Heart right ventricle (tissue), 16 donors: ENCODE results near the gene MMUT. TPM values are rescaled to one million over a fixed set of nuclear protein-coding genes. Genes with fewer than 3 reads are reported as not detected.

ENCODE experiments used
- ATAC-seq, 8 donors: fragments of 200-7000 bp; cut with Tn5 transposase; one replicate each; pipeline ENCODE4 v1.9.1; 2020; ENCODE audit warnings: mild to moderate bottlenecking in 8 of 8, moderate library complexity in 8 of 8, moderate number of reproducible peaks in 1 of 8
- DNase-seq, 2 donors: peaks; one replicate each; pipeline ENCODE4 v3.0.0-alpha.2; 2020
- H3K27ac ChIP-seq, 10 donors: fragments of 200-600 bp; sonication (generic) in 2 of 10; one replicate each; pipeline versions ENCODE4 v1.5.0 to v1.8.0; 2020 to 2022; ENCODE audit warnings: mild to moderate bottlenecking in 3 of 10
- H3K27me3 ChIP-seq, 7 donors: fragments of 200-600 bp; one replicate each; pipeline ENCODE4 v1.8.0; 2021 to 2022; ENCODE audit warnings: mild to moderate bottlenecking in 2 of 7
- H3K36me3 ChIP-seq, 9 donors: fragments of 200-600 bp; sonication (generic) in 1 of 9; one replicate each; pipeline versions ENCODE4 v1.5.0 to v1.8.0; 2020 to 2022; ENCODE audit warnings: mild to moderate bottlenecking in 2 of 9
- H3K4me1 ChIP-seq, 9 donors: fragments of 200-600 bp; sonication (generic) in 1 of 9; one replicate each; pipeline versions ENCODE4 v1.5.0 to v1.8.0; 2020 to 2022; ENCODE audit warnings: mild to moderate bottlenecking in 4 of 9
- H3K4me3 ChIP-seq, 10 donors: fragments of 200-600 bp; sonication (generic) in 2 of 10; one replicate each; pipeline versions ENCODE4 v1.5.0 to v1.8.0; 2020 to 2022; ENCODE audit warnings: mild to moderate bottlenecking in 7 of 10, moderate library complexity in 2 of 10
- H3K9me3 ChIP-seq, 11 donors: fragments of 200-600 bp in 10 of 11; sonication (generic) in 2 of 11; one replicate each; pipeline versions ENCODE4 v1.5.0 to v1.8.0; 2013 to 2022; ENCODE audit warnings: mild to moderate bottlenecking in 2 of 11, control low read depth in 1 of 11, moderate library complexity in 1 of 11
- CTCF ChIP-seq, 9 donors: fragments of 200-600 bp; sonication (generic) in 2 of 9; IDR thresholded peaks; one replicate each; pipeline versions ENCODE4 v1.5.0 to v1.8.0; 2021 to 2022; ENCODE audit warnings: antibody characterized with exemption in 9 of 9, mild to moderate bottlenecking in 5 of 9, moderate library complexity in 1 of 9
- WGBS, 2 donors: extraction: QIAGEN DNeasy Blood & Tissue Kit; methylation state at CpG; one replicate each; pipeline ENCODE4 v1.1.7; 2013; ENCODE audit warnings: inconsistent platforms in 1 of 2; 5-methylcytosine and 5-hydroxymethylcytosine counted together
- intact Hi-C, 10 donors: fragments of 100-400 bp; cut with DNase I; formaldehyde crosslinking; loops; one replicate each; pipeline versions ENCODE4 v1.11.1 to v1.14.2; 2022
- polyA plus RNA-seq, 2 donors: library from polyadenylated mRNA; stranded (reverse); fragments of 200-250 nt; gene quantifications; one replicate each; pipeline ENCODE4 v1.2.3, GENCODE V29; 2013
- total RNA-seq, 10 donors: library from RNA; stranded (reverse); fragmentation: NEBNext Ultra II Directional in 3 of 10; extraction: Animal tissue kit (Norgen Biotek cat#: 25700) in 3 of 10; gene quantifications; one replicate each; pipeline versions ENCODE4 v1.2.1 to v1.2.4, GENCODE V29; 2021 to 2023
- donor health status: Arrhythmogenic right ventricular cardiomyopathy.
- donor health status: ischemic (EF 13 %, LVEDD 7.1; RV severe dilation, severe dysfunction).
- donor health status: healthy with polysubstance abuse.
- donor health status: DM: no; HTN: yes; CAD: no.
- donor health status: DM: no; HTN: no; CAD: no.
- donor health status: ischemic (EF 25% LVEDD 6.9; RV normal size, moderate dysfunction).
- donor health status: ischemic (EF 25% LVEDD 5.7; RV mildly dilated, moderate dysfunction).
- donor health status: healthy.
- donor health status: DM: yes; HTN: yes; CAD: no.
- donor health status: Ischemic cardiomyopathy.
- donor health status: ischemic (EF 35%, LVEDD 5.7; RV mildly dilated, moderate dysfunction).
- donor health status: nonischemic (EF 11% LVEDD 7.7; RV severe dilation, severe dysfunction).
- donor health status: DM: yes; HTN: yes; CAD: no.
- donor health status: PGD.
- donor health status: ischemic (EF 29% LVEDD 5.4; RV normal size, mild dysfunction).
- donor health status: nonischemic (EF 23%, LVEDD 6.1; RV moderate dilation, normal function).

The MMUT gene
- total and polyA plus RNA-seq, 12 donors: 9.4 to 45.8 (median 38.0) TPM

GRCh38 chr6:49453221-49453620 is 9.8 kb downstream of the MMUT start:
- Histone ChIP-seq H3K36me3 (peaks cover 0 to 100% (median 35%) of the 10 kb centered on the region in 9 donors), H3K4me1 (no peaks in the 10 kb centered on the region), H3K9me3 (no peaks in the 10 kb centered on the region), H3K27ac (no peak overlapping the region), H3K4me3 (no peak overlapping the region), H3K27me3 (no peaks in the 10 kb centered on the region)
- intact Hi-C loops: no loop called here
- no peak for ATAC-seq
- DNase-seq: no peak
- TF ChIP-seq CTCF (IDR thresholded peaks at IDR 0.05): peak in 7 of 9 donors; percentile 25 to 47 (median 38)
- WGBS, 2 donors: 90 to 96% methylated on average over 2 of the region's 2 CpGs

- no peak for TF ChIP-seq CTCF (IDR thresholded peaks at IDR 0.05)
- no peak overlapping the region for H3K4me3 ChIP-seq
- WGBS, 2 donors: 90 to 93% methylated on average over 1 of the region's 1 CpG
- peaks cover 0 to 72% (median 17%) of the 10 kb centered on the region in 9 donors for H3K36me3 ChIP-seq
- no peak overlapping the region for H3K27ac ChIP-seq
- H3K9me3 ChIP-seq: no peaks in the 10 kb centered on the region
- no peak for ATAC-seq
- intact Hi-C loops: no loop called here
- H3K27me3 ChIP-seq: no peaks in the 10 kb centered on the region
- DNase-seq: no peak
- H3K4me1 ChIP-seq: no peaks in the 10 kb centered on the region
These were observed 32.2 kb downstream of the MMUT start for GRCh38 chr6:49430866-49431265.

GRCh38 chr6:49430187-49430586 is 32.9 kb downstream of the MMUT start:
- Histone ChIP-seq H3K9me3 (no peaks in the 10 kb centered on the region), H3K27ac (no peak overlapping the region), H3K36me3 (peaks cover 0 to 65% (median 15%) of the 10 kb centered on the region in 9 donors), H3K27me3 (no peaks in the 10 kb centered on the region), H3K4me3 (no peak overlapping the region), H3K4me1 (no peaks in the 10 kb centered on the region)
- WGBS, 2 donors: 65 to 96% methylated on average over 2 of the region's 2 CpGs
- no peak for TF ChIP-seq CTCF (IDR thresholded peaks at IDR 0.05)
- intact Hi-C loops: no loop called here
- ATAC-seq (no peak), DNase-seq (no peak)

GRCh38 chr6:49423817-49424216 is 39.2 kb downstream of the MMUT start:
- no peak overlapping the region for H3K4me3 ChIP-seq
- DNase-seq (no peak), ATAC-seq (no peak)
- no peaks in the 10 kb centered on the region for H3K9me3 ChIP-seq
- peaks cover 0 to 5% (median 0%) of the 10 kb centered on the region in 9 donors for H3K36me3 ChIP-seq
- intact Hi-C loops: no loop called here
- no peak overlapping the region for H3K27ac ChIP-seq
- TF ChIP-seq CTCF (IDR thresholded peaks at IDR 0.05): no peak
- H3K4me1 ChIP-seq: no peaks in the 10 kb centered on the region
- H3K27me3 ChIP-seq: no peaks in the 10 kb centered on the region
- WGBS, 2 donors: 44 to 47% methylated on average over 1 of the region's 1 CpG
